Nephron progenitor cell (in vitro differentiated cells): Measurements from ENCODE around the gene HIVEP3.

Experiments used
- DNase-seq: peaks from one replicate; pipeline ENCODE4 v3.0.0; 2021
- H3K27ac Mint-ChIP-seq: 2 replicates; pipeline ENCODE4 v1.8.0; 2021; ENCODE audit warnings: mild to moderate bottlenecking, moderate library complexity, mixed read lengths
- H3K27me3 Mint-ChIP-seq: 2 replicates; pipeline ENCODE4 v1.8.0; 2021; ENCODE audit warnings: mild to moderate bottlenecking, low read depth, mixed read lengths; ENCODE audit not compliant: poor library complexity
- H3K36me3 Mint-ChIP-seq: 2 replicates; pipeline ENCODE4 v1.8.0; 2021; ENCODE audit warnings: low read depth, mixed read lengths
- H3K4me1 Mint-ChIP-seq: 2 replicates; pipeline ENCODE4 v1.8.0; 2021; ENCODE audit warnings: mixed read lengths
- H3K4me3 Mint-ChIP-seq: 2 replicates; pipeline ENCODE4 v1.8.0; 2021; ENCODE audit warnings: mild to moderate bottlenecking, moderate library complexity, mixed read lengths
- H3K9me3 Mint-ChIP-seq: 2 replicates; pipeline ENCODE4 v1.8.0; 2021; ENCODE audit warnings: mild to moderate bottlenecking, moderate library complexity, mixed read lengths
- TF ChIP-seq, protein P1 (sequence below): fragments of 200-600 bp; sonication (generic); IDR thresholded peaks from 2 replicates; pipeline ENCODE4 v1.5.0; 2021; ENCODE audit warnings: antibody characterized with exemption

HIVEP3 gene

DNA sequence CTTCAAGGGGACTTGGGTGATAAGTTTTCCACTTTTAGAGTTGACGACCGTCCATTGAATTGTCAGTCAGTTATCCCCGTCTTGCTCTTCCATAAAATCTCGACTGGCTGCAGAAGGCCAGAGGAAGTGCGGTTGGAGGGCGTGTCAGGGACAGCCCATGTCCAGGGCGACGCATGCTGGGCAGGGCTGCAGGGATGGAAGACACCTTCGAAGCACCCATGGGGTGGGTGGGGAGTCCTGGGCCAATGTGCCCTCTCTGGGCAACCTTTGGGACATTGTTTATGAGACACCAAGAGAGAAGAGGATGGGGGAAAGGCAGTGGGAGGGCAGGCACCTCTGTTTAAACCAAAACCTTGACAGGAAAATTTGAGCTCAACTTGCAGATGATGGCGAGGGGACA, 395.7 kb downstream of the HIVEP3 start:
- no peak overlapping the region for H3K4me3 Mint-ChIP-seq
- H3K9me3 Mint-ChIP-seq, result no peaks in the 10 kb centered on the region
- H3K27me3 Mint-ChIP-seq, result peaks cover 3% of the 10 kb centered on the region
- H3K36me3 Mint-ChIP-seq, result no peaks in the 10 kb centered on the region
- H3K4me1 Mint-ChIP-seq, result peaks cover 11% of the 10 kb centered on the region
- TF ChIP-seq, protein P1, sequence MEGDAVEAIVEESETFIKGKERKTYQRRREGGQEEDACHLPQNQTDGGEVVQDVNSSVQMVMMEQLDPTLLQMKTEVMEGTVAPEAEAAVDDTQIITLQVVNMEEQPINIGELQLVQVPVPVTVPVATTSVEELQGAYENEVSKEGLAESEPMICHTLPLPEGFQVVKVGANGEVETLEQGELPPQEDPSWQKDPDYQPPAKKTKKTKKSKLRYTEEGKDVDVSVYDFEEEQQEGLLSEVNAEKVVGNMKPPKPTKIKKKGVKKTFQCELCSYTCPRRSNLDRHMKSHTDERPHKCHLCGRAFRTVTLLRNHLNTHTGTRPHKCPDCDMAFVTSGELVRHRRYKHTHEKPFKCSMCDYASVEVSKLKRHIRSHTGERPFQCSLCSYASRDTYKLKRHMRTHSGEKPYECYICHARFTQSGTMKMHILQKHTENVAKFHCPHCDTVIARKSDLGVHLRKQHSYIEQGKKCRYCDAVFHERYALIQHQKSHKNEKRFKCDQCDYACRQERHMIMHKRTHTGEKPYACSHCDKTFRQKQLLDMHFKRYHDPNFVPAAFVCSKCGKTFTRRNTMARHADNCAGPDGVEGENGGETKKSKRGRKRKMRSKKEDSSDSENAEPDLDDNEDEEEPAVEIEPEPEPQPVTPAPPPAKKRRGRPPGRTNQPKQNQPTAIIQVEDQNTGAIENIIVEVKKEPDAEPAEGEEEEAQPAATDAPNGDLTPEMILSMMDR, result no peak
- H3K27ac Mint-ChIP-seq, result no peak overlapping the region
- no peak for DNase-seq

DNA sequence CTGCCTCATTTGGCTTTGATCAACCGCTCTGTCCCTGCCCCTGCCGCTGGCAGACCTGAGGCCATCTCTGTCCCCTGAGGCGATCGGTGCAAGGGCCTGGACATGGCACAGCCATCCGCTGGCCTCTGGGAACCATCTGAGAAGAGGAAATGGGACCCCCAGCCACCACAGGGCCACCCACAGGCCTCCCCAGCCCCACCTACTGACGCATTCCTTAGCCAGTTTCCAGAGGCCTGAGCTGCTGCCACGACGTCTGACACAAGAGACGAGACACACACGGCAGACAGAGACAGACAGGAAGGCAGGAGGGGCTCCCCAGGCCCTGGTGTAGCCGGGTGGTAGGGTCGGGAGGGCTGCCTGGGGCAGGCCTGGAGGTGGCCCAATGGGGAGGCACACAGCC, 397.0 kb downstream of the HIVEP3 start:
- Mint-ChIP-seq H3K27me3 (peaks cover 9% of the 10 kb centered on the region), H3K4me3 (no peak overlapping the region), H3K27ac (no peak overlapping the region), H3K9me3 (no peaks in the 10 kb centered on the region), H3K4me1 (peaks cover 17% of the 10 kb centered on the region), H3K36me3 (no peaks in the 10 kb centered on the region)
- peak; percentile 45 for DNase-seq
- TF ChIP-seq, protein P1, result no peak

DNA sequence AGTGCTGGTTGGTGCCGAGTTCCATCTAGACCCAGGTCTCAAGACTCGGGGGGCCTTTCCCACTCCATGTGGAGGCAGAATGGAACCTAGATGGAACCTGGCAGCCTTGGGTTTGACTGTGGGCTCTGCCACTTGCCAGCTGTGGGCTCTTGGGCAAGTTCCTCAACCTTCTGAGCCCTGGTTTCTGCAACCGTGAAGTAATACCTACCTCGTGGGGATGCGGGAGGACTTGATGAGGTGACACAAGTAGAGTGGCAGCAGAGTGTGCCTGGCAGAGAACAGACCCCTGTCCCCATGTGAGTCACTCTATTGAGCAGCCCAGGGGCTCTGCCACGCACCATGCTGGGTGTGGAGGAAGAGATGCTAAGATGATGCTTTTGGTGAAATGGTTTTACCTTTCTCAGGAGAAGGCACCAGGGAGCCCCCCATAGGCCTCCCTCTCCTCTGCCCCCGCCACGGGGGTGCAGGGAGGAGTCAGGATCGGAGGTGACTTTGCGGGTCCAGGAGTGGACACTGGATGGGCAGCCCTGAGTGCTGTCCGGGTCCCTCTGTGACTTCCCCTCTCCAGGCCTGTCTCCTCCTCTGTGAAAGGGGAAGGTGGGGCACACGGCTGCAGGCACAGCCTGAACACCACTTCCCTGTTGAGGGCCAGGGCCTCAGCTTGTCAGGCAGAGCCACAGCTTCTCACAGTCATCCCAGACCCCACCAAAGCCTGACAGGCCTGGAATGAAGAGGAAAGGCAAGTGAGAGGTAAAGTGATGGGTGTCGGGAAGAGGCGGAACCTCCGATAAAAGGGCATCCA, 397.6 kb downstream of the HIVEP3 start:
- DNase-seq, result no peak
- Mint-ChIP-seq H3K36me3 (no peaks in the 10 kb centered on the region), H3K27ac (no peak overlapping the region), H3K4me3 (no peak overlapping the region), H3K9me3 (no peaks in the 10 kb centered on the region), H3K27me3 (peaks cover 12% of the 10 kb centered on the region), H3K4me1 (peaks cover 23% of the 10 kb centered on the region)
- TF ChIP-seq, protein P1, result no peak

DNA sequence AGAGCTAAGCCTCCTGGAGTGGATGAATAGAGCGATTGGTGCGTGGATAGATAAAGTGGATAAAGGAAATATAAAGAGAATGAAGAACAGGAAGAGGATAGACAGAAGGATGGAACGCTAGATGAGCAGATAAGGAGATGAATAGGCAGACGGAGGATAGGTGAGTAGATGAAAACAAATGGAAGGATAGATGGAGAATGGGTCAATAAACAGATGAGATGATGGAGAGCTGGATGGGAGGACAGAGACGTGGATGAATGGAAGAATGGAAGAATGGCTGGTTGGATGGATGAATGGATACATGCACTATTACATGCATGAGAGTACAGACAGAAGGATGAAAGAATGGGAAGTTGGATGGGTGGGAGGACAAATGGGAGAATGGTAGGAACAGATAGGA, 399.1 kb downstream of the HIVEP3 start:
- no peaks in the 10 kb centered on the region for H3K9me3 Mint-ChIP-seq
- H3K4me3 Mint-ChIP-seq, result no peak overlapping the region
- no peak overlapping the region for H3K27ac Mint-ChIP-seq
- H3K27me3 Mint-ChIP-seq, result peaks cover 10% of the 10 kb centered on the region
- TF ChIP-seq, protein P1, result no peak
- H3K36me3 Mint-ChIP-seq, result no peaks in the 10 kb centered on the region
- DNase-seq, result no peak
- peaks cover 29% of the 10 kb centered on the region for H3K4me1 Mint-ChIP-seq

DNA sequence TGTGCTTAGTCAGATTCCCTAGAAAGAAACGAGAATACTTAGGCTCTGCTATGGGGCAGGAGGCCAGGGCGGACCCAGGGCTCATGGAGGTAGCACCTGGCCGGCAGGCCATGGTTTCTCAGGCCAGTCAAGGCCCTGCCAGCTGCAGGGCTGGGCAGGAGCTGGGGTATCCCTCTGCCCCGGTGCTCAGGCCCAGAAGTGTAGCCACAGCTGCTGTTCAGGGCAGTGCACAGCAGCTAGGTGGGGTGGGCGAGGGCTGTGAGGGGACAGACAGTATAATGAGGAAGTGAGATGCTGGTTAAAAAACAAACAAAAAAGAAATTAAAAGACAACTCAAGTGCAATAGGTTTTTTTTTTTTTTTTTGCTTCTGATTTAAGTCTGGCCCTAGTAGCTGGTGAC, 400.3 kb downstream of the HIVEP3 start:
- Mint-ChIP-seq H3K36me3 (no peaks in the 10 kb centered on the region), H3K27ac (no peak overlapping the region), H3K9me3 (no peaks in the 10 kb centered on the region), H3K4me1 (peaks cover 29% of the 10 kb centered on the region), H3K27me3 (peaks cover 10% of the 10 kb centered on the region), H3K4me3 (no peak overlapping the region)
- DNase-seq, result no peak
- TF ChIP-seq, protein P1, result no peak

DNA sequence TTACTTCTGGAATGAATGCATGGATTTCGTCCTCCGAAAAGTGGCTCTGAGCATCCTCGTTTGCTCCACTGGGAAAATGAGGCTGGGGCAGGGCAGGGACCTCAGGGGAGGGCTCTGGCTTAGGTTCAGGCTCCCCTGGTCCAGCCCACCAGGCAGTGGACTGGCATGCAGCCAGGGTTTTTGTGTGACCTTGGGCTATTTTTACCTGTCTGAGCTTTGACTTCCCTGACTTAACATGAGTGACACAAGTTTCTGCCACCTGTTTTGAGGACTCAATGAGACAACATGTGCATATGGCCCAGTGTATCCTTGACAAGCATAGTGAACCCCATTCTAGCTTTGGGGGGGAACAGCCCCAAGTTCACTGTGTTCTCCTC, 401.7 kb downstream of the HIVEP3 start:
- TF ChIP-seq, protein P1, result no peak
- H3K4me1 Mint-ChIP-seq, result peaks cover 25% of the 10 kb centered on the region
- no peak overlapping the region for H3K27ac Mint-ChIP-seq
- no peaks in the 10 kb centered on the region for H3K36me3 Mint-ChIP-seq
- peaks cover 10% of the 10 kb centered on the region for H3K27me3 Mint-ChIP-seq
- DNase-seq, result no peak
- peak overlapping the region; percentile 74 for H3K4me3 Mint-ChIP-seq
- H3K9me3 Mint-ChIP-seq, result no peaks in the 10 kb centered on the region
